ENCODE results near the gene BLTP2. TPM values are rescaled to one million over a fixed set of nuclear protein-coding genes. Genes with fewer than 3 reads are reported as not detected.
A peak's percentile ranks its signal among the peaks of the same experiment; 100 is the strongest.
"Not testable (repeated sequence)": the region's sequence is repeated elsewhere in the genome, so short reads cannot be mapped to it uniquely, and the experiment has no call there.

The BLTP2 gene
- total RNA-seq, 2 donors from 2014 or later, result 114 to 202 TPM

- no peaks in the 10 kb centered on the region for H3K27me3 ChIP-seq
- TF ChIP-seq CTCF (IDR thresholded peaks at IDR 0.05), result no peak
- peaks cover 11% of the 10 kb centered on the region for H3K4me1 ChIP-seq
- peak within 1 kb of the TSS; percentile 89 to 93 for H3K9ac ChIP-seq (ENCODE audit: low read depth in 2 of 2, low read length in 2 of 2)
- H3K9me3 ChIP-seq, result no peaks in the 10 kb centered on the region
- intact Hi-C loops (cut with DNase I), result no loop called here
- H3K27ac ChIP-seq, result peak within 1 kb of the TSS; percentile 93
- peak; percentile 93 for DNase-seq
- H3K36me3 ChIP-seq, result no peaks in the 10 kb centered on the region
- peak within 1 kb of the TSS; percentile 89 for H3K4me3 ChIP-seq
Observed at GRCh38 chr17:28661635-28662526, 16.9 kb upstream of the BLTP2 start, which contains the start of the genes SDF2 and SUPT6H. Gene SDF2 (minus strand): TSS chr17:28661906. CDS start chr17:28661876, 30 bp downstream. Gene SUPT6H (plus strand): TSS chr17:28662205. CDS start chr17:28673402, 11,197 bp downstream.

- not testable (repeated sequence) for H3K27me3 ChIP-seq
Observed at GRCh38 chr17:28659497-28659881, 14.5 kb upstream of the BLTP2 start.

GRCh38 chr17:28658766-28659496 is 14.0 kb upstream of the BLTP2 start:
- H3K36me3 ChIP-seq; H3K27ac ChIP-seq; DNase-seq; H3K9ac ChIP-seq (ENCODE audit: low read depth in 2 of 2, low read length in 2 of 2); H3K4me3 ChIP-seq; H3K27me3 ChIP-seq; intact Hi-C loops (cut with DNase I); H3K9me3 ChIP-seq: not testable (repeated sequence)
- H3K4me1 ChIP-seq, result peaks cover 11% of the 10 kb centered on the region

More at GRCh38 chr17:28659497-28659881, 14.5 kb upstream of the BLTP2 start:
- DNase-seq; H3K9me3 ChIP-seq; H3K27ac ChIP-seq; H3K4me3 ChIP-seq; intact Hi-C loops (cut with DNase I); H3K9ac ChIP-seq (ENCODE audit: low read depth in 2 of 2, low read length in 2 of 2); H3K36me3 ChIP-seq: not testable (repeated sequence)
- peaks cover 11% of the 10 kb centered on the region for H3K4me1 ChIP-seq

GRCh38 chr17:28658342-28658741 is 13.4 kb upstream of the BLTP2 start:
- DNase-seq; H3K27me3 ChIP-seq; intact Hi-C loops (cut with DNase I); H3K36me3 ChIP-seq; H3K9ac ChIP-seq (ENCODE audit: low read depth in 2 of 2, low read length in 2 of 2); H3K27ac ChIP-seq; H3K4me3 ChIP-seq; H3K9me3 ChIP-seq: not testable (repeated sequence)
- H3K4me1 ChIP-seq, result peaks cover 10% of the 10 kb centered on the region

- Histone ChIP-seq H3K4me3 (no peak overlapping the region), H3K36me3 (no peaks in the 10 kb centered on the region), H3K27ac (no peak overlapping the region), H3K9ac (ENCODE audit: low read depth in 2 of 2, low read length in 2 of 2) (no peak overlapping the region), H3K4me1 (peaks cover 4% of the 10 kb centered on the region), H3K9me3 (no peaks in the 10 kb centered on the region), H3K27me3 (no peaks in the 10 kb centered on the region)
- no peak for DNase-seq
- intact Hi-C loops (cut with DNase I), result no loop called here
- TF ChIP-seq CTCF (IDR thresholded peaks at IDR 0.05), result no peak
Observed at GRCh38 chr17:28657756-28658155, 12.8 kb upstream of the BLTP2 start.

- no peak for DNase-seq
- Histone ChIP-seq H3K4me1 (no peaks in the 10 kb centered on the region), H3K9ac (ENCODE audit: low read depth in 2 of 2, low read length in 2 of 2) (no peak overlapping the region), H3K36me3 (no peaks in the 10 kb centered on the region), H3K27ac (no peak overlapping the region), H3K9me3 (no peaks in the 10 kb centered on the region), H3K4me3 (no peak overlapping the region), H3K27me3 (no peaks in the 10 kb centered on the region)
- intact Hi-C loops (cut with DNase I), result no loop called here
- no peak for TF ChIP-seq CTCF (IDR thresholded peaks at IDR 0.05)
Observed at GRCh38 chr17:28655160-28655559, 10.2 kb upstream of the BLTP2 start.
